GM12872 (cell line): ENCODE data around the gene GIMAP6.

Source experiments
- CTCF ChIP-seq: IDR thresholded peaks from 3 replicates; pipeline ENCODE4 v1.5.1; 2011; ENCODE audit warnings: low read depth, mild to moderate bottlenecking, low read length, moderate library complexity; ENCODE audit not compliant: insufficient read depth

The GIMAP6 gene

GRCh38 chr7:150645259-150646020, 13.3 kb upstream of the GIMAP6 start:
- no peak for TF ChIP-seq CTCF

- no peak for TF ChIP-seq CTCF
Observed at GRCh38 chr7:150642926-150643325, 10.7 kb upstream of the GIMAP6 start.

GRCh38 chr7:150641854-150642253, 9.7 kb upstream of the GIMAP6 start:
- no peak for TF ChIP-seq CTCF

GRCh38 chr7:150633926-150634325, 1.7 kb upstream of the GIMAP6 start:
- no peak for TF ChIP-seq CTCF

- no peak for TF ChIP-seq CTCF
Observed at GRCh38 chr7:150631084-150631826, 930 bp downstream of the GIMAP6 start.

- TF ChIP-seq CTCF, result no peak
Observed at GRCh38 chr7:150629347-150629746, 2.8 kb downstream of the GIMAP6 start.

GRCh38 chr7:150627959-150628358, 4.2 kb downstream of the GIMAP6 start:
- TF ChIP-seq CTCF, result no peak
